ENCODE data around the gene CREB3L2. TPM values are rescaled to one million over a fixed set of nuclear protein-coding genes. Genes with fewer than 3 reads are reported as not detected.
"Not testable (repeated sequence)": the region's sequence is repeated elsewhere in the genome, so short reads cannot be mapped to it uniquely, and the experiment has no call there.

The CREB3L2 gene
- total RNA-seq, 2 donors from 2014 or later = 32.9 to 33.6 TPM

DNA sequence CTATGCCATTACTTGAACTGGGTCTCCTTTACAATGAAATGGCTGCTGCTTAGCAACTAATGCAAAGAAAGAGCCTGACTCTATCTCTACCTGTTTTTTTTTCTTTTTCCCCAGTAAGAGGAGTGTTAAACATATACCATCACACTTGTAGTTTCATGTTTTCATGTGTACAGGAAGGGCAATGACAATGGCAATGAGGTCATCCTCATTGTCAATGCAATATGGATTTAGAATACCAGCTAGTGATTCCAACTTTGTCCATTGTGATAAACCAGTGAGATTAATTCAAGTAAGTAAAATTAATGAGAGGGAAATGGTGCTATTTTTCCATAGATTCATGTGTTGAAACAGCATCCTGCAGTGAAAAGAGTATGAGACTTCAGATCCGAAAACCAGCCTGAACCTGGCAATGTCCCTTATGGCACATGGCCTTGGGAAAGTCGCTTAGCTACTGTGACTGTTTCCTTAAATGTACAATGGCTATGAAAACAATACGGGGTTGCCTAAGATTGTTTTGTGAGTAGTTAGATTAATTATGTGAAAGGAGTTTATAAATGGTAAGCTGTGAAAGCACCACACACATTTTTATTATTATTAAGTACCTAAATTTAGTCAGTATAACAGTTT lies 166.3 kb downstream of the CREB3L2 start:
- no peaks in the 10 kb centered on the region for H3K4me1 Mint-ChIP-seq
- ATAC-seq = no peak
- no peak overlapping the region for H3K27ac Mint-ChIP-seq
- peaks cover 3% of the 10 kb centered on the region for H3K36me3 Mint-ChIP-seq (ENCODE audit: low read depth)
- no peaks in the 10 kb centered on the region for H3K9me3 ChIP-seq (ENCODE audit: control insufficient read depth, low read length, poor library complexity, severe bottlenecking)
- no peak overlapping the region for H3K4me3 Mint-ChIP-seq
- peaks cover 39% of the 10 kb centered on the region for H3K27me3 Mint-ChIP-seq
- no peak for DNase-seq

DNA sequence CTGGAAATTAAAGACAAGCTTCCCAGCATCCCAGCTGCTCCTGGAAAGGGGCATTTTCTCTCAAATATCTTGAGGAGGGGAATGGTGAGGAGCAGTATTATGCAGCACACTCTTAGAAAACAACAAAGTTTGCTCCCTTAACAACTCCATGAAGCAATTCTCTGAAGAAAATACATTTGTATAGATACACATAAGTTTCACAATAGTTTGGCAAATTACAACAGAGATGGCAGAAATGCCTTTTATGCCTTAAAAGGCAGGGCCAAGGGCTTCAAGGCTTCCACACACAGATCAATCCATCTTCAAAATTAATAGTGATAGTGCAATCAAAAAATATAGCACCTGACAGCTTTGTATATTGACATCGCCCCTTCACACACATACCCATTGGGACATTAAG lies 167.3 kb downstream of the CREB3L2 start:
- no peak overlapping the region for H3K4me3 Mint-ChIP-seq
- peaks cover 3% of the 10 kb centered on the region for H3K36me3 Mint-ChIP-seq (ENCODE audit: low read depth)
- peaks cover 32% of the 10 kb centered on the region for H3K27me3 Mint-ChIP-seq
- H3K4me1 Mint-ChIP-seq = no peaks in the 10 kb centered on the region
- ATAC-seq (no peak), DNase-seq (no peak)
- H3K27ac Mint-ChIP-seq = no peak overlapping the region
- no peaks in the 10 kb centered on the region for H3K9me3 ChIP-seq (ENCODE audit: control insufficient read depth, low read length, poor library complexity, severe bottlenecking)

DNA sequence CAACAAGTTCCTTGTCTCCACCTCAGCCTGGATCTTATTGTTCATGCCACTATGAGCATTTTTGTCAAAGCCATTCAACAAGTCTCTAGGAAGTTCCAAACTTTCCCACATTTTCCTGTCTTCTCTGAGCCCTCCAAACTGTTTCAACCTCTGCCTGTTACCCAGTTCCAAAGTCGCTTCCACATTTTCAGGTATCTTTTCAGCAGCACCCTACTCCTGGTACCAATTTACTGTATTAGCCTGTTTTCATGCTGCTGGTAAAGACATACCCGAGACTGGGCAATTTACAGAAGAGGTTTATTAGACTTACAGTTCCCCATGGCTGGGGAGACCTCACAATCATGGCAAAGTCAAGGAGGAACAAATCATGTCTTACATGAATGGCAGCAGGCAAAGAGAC lies 168.9 kb downstream of the CREB3L2 start:
- DNase-seq; ATAC-seq; H3K36me3 Mint-ChIP-seq (ENCODE audit: low read depth); H3K9me3 ChIP-seq (ENCODE audit: control insufficient read depth, low read length, poor library complexity, severe bottlenecking); H3K4me1 Mint-ChIP-seq; H3K27ac Mint-ChIP-seq; H3K4me3 Mint-ChIP-seq: not testable (repeated sequence)
- H3K27me3 Mint-ChIP-seq = peaks cover 33% of the 10 kb centered on the region

DNA sequence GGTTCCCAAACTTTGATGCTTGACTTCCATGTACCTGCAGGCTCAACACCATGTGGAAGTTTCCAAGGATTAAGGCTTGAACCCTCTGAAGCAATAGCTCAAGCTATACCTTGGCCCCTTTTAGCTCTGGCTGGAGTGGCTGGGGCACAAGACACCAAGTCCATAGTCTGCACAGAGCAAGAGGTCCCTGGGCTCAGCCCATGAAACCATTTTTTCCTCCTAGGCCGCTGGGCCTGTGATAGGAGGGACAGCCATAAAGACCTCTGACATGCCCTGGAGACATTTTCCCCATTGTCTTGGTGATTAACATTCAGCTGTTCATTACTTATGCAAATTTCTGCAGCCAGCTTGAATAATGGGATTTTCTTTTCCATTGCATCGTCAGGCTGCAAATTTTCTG lies 169.5 kb downstream of the CREB3L2 start:
- Mint-ChIP-seq H3K4me3 (no peak overlapping the region), H3K27ac (no peak overlapping the region), H3K36me3 (ENCODE audit: low read depth) (no peaks in the 10 kb centered on the region), H3K27me3 (peaks cover 33% of the 10 kb centered on the region), H3K4me1 (no peaks in the 10 kb centered on the region)
- H3K9me3 ChIP-seq (ENCODE audit: control insufficient read depth, low read length, poor library complexity, severe bottlenecking) = no peaks in the 10 kb centered on the region
- ATAC-seq (no peak), DNase-seq (no peak)

DNA sequence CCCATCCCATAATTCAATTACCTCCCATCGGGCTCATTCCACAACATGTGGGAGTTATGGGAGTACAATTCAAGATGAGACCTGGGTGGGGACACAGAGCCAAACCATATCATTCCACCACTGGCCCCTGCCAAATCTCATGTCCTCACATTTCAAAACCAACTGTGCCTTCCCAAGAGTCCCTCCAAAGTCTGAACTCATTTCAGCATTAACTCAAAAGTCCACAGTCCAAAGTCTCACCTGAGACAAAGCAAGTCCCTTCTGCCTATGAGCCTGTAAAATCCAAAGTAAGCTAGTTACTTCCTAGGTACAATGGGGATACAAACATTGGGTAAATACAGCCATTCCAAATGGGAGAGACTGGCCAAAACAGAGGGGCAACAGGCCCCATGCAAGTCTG lies 170.3 kb downstream of the CREB3L2 start:
- not testable (repeated sequence) for ATAC-seq; DNase-seq; H3K9me3 ChIP-seq (ENCODE audit: control insufficient read depth, low read length, poor library complexity, severe bottlenecking); H3K4me1 Mint-ChIP-seq; H3K4me3 Mint-ChIP-seq; H3K36me3 Mint-ChIP-seq (ENCODE audit: low read depth); H3K27ac Mint-ChIP-seq
- peaks cover 31% of the 10 kb centered on the region for H3K27me3 Mint-ChIP-seq

DNA sequence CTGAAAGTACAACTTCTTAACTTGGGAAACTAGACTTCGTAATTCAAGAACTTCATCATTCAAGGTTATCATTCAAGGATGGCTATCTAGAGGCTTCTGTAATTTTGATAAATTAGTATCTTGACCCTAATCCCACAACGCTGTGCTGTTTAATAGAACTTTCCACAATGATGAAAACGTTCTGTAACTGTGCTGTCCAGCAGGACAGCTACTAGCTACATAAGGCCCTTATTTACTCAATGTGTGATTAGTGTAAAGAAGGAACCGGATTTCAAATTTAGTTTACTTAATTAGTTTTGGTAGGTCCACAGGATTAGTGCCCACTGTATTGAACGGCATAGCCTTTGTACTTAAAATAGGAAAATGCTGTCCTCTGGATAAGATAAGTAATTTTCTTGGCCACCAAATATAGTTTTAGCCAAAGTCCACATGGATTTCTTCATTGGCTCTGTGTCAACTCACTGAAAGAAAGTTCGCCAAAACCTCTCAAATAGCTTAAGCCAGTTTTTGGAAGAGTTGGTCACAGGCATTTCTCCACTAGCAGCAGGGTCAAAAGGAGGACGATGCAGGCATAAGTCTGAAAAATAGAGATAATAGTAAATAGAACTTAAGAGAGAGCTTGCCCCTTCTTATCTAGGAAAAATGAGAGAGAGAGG lies 172.4 kb downstream of the CREB3L2 start:
- H3K27ac Mint-ChIP-seq = no peak overlapping the region
- ATAC-seq = no peak
- no peak overlapping the region for H3K4me3 Mint-ChIP-seq
- H3K27me3 Mint-ChIP-seq = peaks cover 29% of the 10 kb centered on the region
- no peak for DNase-seq
- no peaks in the 10 kb centered on the region for H3K36me3 Mint-ChIP-seq (ENCODE audit: low read depth)
- no peaks in the 10 kb centered on the region for H3K9me3 ChIP-seq (ENCODE audit: control insufficient read depth, low read length, poor library complexity, severe bottlenecking)
- no peaks in the 10 kb centered on the region for H3K4me1 Mint-ChIP-seq

DNA sequence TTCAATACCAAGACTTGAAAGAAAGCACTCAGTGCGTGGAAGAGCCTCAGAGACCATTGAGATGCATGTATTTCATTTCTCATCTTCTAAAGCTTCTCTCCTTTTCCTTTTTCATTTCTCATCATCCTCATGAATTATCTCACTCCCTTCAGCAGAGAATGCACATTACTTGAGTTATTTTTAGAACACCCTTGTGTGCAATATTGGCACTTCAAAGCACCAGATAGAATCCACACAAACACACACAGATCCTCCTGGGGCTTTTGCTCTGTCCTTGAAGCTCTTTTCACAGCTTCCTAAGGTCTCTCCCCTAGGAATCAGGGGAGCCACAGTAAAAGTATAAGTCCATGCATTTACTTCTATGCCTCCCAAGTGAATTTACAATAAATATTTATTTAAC lies 173.4 kb downstream of the CREB3L2 start:
- H3K36me3 Mint-ChIP-seq (ENCODE audit: low read depth) = no peaks in the 10 kb centered on the region
- H3K9me3 ChIP-seq (ENCODE audit: control insufficient read depth, low read length, poor library complexity, severe bottlenecking) = no peaks in the 10 kb centered on the region
- ATAC-seq (no peak), DNase-seq (no peak)
- H3K27ac Mint-ChIP-seq = no peak overlapping the region
- no peak overlapping the region for H3K4me3 Mint-ChIP-seq
- H3K4me1 Mint-ChIP-seq = no peaks in the 10 kb centered on the region
- peaks cover 29% of the 10 kb centered on the region for H3K27me3 Mint-ChIP-seq

DNA sequence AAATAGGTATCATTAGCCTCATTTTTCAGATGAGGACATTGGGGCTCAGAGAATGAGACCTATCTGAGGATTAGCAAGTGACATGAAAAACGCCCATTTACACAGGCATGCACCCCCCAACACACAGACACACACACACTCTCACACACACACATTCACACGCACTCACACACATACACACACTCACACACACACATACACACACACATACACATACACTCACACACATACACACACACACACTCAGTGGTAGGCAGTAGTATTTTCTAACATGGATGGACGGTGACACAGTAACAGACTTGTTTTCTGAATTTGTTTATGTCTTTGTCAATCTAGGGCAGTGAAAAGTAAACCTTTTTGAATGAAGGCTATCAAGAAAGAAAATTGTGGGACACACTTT lies 176.4 kb downstream of the CREB3L2 start:
- Mint-ChIP-seq H3K4me1 (no peaks in the 10 kb centered on the region), H3K27ac (no peak overlapping the region), H3K4me3 (no peak overlapping the region), H3K27me3 (peaks cover 43% of the 10 kb centered on the region), H3K36me3 (ENCODE audit: low read depth) (no peaks in the 10 kb centered on the region)
- H3K9me3 ChIP-seq (ENCODE audit: control insufficient read depth, low read length, poor library complexity, severe bottlenecking) = no peaks in the 10 kb centered on the region
- ATAC-seq = no peak
- no peak for DNase-seq

Other genes starting within 250 kb of the CREB3L2 start
- under 1 TPM; 0.02 to 0.26 TPM for gene DGKI, start 155.1 kb downstream of the CREB3L2 start, total RNA-seq
- gene AKR1D1, start 74.4 kb upstream of the CREB3L2 start, total RNA-seq = not detected

Data from T-helper 17 cell (primary cell).